Nephron progenitor cell (in vitro differentiated cells): Measurements from ENCODE around the gene EPC2.

Experiments
- DNase-seq: peaks from one replicate; pipeline ENCODE4 v3.0.0; 2021
- H3K27ac Mint-ChIP-seq: 2 replicates; pipeline ENCODE4 v1.8.0; 2021; ENCODE audit warnings: mild to moderate bottlenecking, moderate library complexity, mixed read lengths
- H3K27me3 Mint-ChIP-seq: 2 replicates; pipeline ENCODE4 v1.8.0; 2021; ENCODE audit warnings: mild to moderate bottlenecking, low read depth, mixed read lengths; ENCODE audit not compliant: poor library complexity
- H3K36me3 Mint-ChIP-seq: 2 replicates; pipeline ENCODE4 v1.8.0; 2021; ENCODE audit warnings: low read depth, mixed read lengths
- H3K4me1 Mint-ChIP-seq: 2 replicates; pipeline ENCODE4 v1.8.0; 2021; ENCODE audit warnings: mixed read lengths
- H3K4me3 Mint-ChIP-seq: 2 replicates; pipeline ENCODE4 v1.8.0; 2021; ENCODE audit warnings: mild to moderate bottlenecking, moderate library complexity, mixed read lengths
- H3K9me3 Mint-ChIP-seq: 2 replicates; pipeline ENCODE4 v1.8.0; 2021; ENCODE audit warnings: mild to moderate bottlenecking, moderate library complexity, mixed read lengths
- TF ChIP-seq, protein P1 (sequence below): fragments of 200-600 bp; sonication (generic); IDR thresholded peaks from 2 replicates; pipeline ENCODE4 v1.5.0; 2021; ENCODE audit warnings: antibody characterized with exemption

EPC2 gene

DNA sequence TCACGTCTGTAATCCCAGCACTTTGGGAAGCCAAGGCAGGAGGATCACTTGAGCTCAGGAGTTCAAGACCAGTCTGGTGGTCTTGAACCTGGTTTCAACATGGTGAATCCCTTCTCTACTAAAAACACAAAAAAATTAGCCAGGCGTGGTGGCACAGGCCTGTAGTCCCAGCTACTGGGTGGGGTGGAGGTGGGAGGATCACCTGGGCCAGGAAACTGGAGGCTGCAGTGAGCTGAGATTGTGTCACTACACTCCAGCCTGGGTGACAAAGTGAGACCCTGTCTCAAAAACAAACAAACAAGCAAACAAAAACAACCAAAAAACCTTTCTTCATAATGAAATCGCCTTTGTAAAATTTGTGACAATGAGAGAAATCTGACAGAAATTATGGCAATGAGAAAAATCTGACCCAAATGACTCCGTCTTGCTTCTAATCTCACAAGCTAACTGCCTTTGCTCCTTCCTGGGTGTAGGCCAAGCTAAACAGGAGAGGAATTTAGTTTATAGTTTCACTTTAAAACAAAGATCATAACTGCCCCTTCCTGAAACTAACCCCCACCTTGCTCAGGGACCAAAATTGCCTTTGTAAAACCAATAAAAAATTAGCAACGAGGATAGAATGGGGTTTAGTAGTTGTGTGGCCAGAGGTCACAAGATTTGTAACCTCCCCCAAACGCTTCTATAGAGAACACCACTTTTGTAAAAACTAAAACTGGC is 169.8 kb downstream of the EPC2 start:
- H3K27ac Mint-ChIP-seq: no peak overlapping the region
- no peak for DNase-seq
- H3K9me3 Mint-ChIP-seq: no peaks in the 10 kb centered on the region
- H3K4me3 Mint-ChIP-seq: no peak overlapping the region
- TF ChIP-seq, protein P1, sequence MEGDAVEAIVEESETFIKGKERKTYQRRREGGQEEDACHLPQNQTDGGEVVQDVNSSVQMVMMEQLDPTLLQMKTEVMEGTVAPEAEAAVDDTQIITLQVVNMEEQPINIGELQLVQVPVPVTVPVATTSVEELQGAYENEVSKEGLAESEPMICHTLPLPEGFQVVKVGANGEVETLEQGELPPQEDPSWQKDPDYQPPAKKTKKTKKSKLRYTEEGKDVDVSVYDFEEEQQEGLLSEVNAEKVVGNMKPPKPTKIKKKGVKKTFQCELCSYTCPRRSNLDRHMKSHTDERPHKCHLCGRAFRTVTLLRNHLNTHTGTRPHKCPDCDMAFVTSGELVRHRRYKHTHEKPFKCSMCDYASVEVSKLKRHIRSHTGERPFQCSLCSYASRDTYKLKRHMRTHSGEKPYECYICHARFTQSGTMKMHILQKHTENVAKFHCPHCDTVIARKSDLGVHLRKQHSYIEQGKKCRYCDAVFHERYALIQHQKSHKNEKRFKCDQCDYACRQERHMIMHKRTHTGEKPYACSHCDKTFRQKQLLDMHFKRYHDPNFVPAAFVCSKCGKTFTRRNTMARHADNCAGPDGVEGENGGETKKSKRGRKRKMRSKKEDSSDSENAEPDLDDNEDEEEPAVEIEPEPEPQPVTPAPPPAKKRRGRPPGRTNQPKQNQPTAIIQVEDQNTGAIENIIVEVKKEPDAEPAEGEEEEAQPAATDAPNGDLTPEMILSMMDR: no peak
- no peaks in the 10 kb centered on the region for H3K36me3 Mint-ChIP-seq
- H3K27me3 Mint-ChIP-seq: peaks cover 22% of the 10 kb centered on the region
- peaks cover 14% of the 10 kb centered on the region for H3K4me1 Mint-ChIP-seq

DNA sequence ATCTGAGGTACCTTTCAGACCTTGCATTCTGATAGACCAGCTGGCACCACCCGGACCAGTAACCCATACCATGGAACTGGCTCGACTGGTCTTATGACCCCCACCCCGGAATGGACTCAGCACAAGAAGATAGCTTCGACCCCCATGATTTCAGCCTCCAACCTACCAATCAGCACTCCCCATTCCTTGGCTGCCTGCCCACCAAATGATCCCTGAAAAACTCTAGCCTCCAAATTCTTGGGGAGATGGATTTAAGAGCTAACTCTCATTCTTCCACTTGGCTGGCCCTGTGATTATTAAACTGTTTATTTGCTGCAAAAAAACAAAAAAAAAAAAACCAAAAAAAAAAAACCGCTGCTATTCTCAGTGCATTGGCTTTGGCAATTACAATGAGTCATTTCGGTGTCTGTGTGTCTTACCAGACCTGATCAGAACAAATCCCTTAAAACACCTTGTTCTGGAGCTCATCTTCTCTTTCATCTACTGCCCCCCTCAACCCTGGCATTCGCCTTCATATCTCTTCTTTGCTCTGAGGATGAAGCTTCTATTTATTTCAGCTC is 170.4 kb downstream of the EPC2 start:
- TF ChIP-seq, protein P1: no peak
- Mint-ChIP-seq H3K27me3 (peaks cover 24% of the 10 kb centered on the region), H3K4me1 (peaks cover 12% of the 10 kb centered on the region), H3K4me3 (no peak overlapping the region), H3K9me3 (no peaks in the 10 kb centered on the region), H3K27ac (no peak overlapping the region), H3K36me3 (no peaks in the 10 kb centered on the region)
- no peak for DNase-seq

DNA sequence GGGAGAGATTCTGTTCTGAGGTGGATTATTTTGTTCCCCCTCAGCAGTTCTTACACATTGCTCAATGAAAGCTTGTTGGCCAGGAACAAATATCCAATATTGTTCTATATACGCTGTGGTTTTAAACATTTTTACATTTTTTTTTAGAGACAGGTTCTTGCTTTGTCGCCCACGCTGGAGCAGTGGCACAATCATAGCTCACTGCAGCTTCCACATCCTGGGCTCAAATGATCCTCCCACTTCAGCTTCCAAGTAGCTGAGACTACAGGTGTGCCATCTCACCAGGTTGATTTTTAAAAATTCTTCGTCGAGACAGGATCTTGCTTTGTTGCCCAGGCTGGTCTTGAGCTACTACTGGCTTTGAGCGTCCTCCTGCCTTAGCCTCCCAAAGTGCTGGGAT is 171.6 kb downstream of the EPC2 start:
- H3K4me1 Mint-ChIP-seq: peaks cover 9% of the 10 kb centered on the region
- no peaks in the 10 kb centered on the region for H3K36me3 Mint-ChIP-seq
- no peak overlapping the region for H3K27ac Mint-ChIP-seq
- no peak overlapping the region for H3K4me3 Mint-ChIP-seq
- peaks cover 24% of the 10 kb centered on the region for H3K27me3 Mint-ChIP-seq
- H3K9me3 Mint-ChIP-seq: no peaks in the 10 kb centered on the region
- DNase-seq: no peak
- TF ChIP-seq, protein P1: no peak

DNA sequence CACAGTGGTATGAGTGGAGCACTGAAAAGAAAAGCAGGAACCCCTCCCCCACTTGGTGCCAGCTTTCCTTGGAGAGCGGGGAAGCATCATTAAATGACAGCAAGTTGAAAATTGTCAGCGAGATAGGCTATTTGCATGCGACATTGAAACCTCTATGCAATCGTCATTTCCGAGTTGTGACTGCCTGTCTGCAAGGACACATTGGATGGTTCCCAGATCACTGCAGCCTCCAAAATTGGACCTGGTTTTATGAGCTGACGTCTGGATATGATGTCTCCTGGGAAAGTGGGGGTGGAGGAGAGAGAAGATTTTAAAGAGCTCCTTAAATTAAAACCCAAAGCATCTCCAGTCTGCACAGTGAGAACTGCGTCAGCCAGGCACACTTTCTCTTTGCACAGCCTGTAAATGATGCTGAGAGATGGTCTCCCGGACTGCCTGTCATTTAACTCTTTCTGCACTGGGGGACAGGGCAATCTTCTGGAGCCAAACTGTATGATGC is 172.7 kb downstream of the EPC2 start:
- no peaks in the 10 kb centered on the region for H3K36me3 Mint-ChIP-seq
- H3K4me1 Mint-ChIP-seq: peaks cover 9% of the 10 kb centered on the region
- DNase-seq: no peak
- peaks cover 20% of the 10 kb centered on the region for H3K27me3 Mint-ChIP-seq
- H3K27ac Mint-ChIP-seq: no peak overlapping the region
- TF ChIP-seq, protein P1: no peak
- H3K4me3 Mint-ChIP-seq: peak overlapping the region; percentile 66
- no peaks in the 10 kb centered on the region for H3K9me3 Mint-ChIP-seq

DNA sequence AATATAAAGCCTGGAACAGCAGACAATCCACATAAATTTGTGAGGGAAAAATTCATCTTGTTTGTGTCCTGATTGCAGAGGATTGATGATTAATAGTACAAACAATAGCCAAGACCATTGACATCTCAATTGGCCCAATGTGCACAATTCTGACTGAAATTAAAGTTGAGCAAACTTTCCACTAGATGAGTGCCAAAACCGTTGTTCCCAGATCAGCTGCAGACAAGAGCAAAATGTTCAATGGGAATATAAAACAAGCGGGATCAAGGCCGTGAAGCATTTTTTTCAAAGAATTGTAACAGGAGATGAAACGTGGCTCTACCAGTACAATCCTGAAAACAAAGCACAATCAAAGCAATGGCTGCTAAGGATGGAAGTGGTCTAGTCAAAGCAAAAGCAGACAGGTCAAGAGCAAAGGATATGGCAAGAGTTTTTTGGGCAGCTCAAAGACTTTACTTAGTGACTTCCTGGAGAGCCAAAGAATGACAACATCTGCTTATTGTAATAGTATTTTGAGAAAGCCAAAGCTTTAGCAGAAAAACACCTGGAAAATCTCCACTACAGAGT is 174.6 kb downstream of the EPC2 start:
- Mint-ChIP-seq H3K27ac (no peak overlapping the region), H3K4me3 (no peak overlapping the region), H3K36me3 (no peaks in the 10 kb centered on the region), H3K4me1 (peaks cover 9% of the 10 kb centered on the region), H3K27me3 (peaks cover 17% of the 10 kb centered on the region), H3K9me3 (no peaks in the 10 kb centered on the region)
- TF ChIP-seq, protein P1: no peak
- no peak for DNase-seq
